ENCODE data around the gene PCAT6.

The PCAT6 gene

DNA sequence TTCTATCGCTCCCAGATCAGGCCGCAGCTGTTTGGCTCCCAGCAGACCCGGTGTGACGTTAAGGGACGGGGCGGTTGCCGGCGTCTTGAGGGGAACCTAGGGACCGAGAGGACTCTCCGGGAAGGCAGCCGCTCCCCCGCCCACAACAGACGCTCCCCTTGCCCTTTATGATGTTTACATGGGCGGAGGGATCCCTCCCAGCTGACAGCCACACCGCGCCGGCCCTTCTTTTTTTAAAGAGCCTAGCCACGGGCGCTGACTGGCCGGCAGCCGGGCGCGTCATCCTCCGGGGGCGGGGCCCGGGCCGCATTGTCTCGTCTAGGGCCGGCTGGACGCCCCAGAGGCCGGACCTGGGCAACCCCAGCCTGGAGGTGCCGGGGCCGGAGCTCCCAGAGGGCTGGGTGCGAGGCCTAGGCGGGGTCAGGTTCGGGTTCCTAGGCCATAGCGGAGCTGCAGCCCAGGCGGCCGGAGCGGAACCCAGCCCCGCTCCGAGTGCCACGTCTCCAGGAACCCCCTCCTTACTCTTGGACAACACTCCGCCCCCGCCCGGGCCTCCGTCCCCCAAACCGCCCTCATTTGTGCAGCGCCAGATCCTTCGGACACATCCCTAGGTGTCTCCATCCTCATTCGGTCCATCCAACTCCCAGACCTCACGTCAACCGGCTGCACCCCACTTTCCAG is at the start of gene PCAT6:
Gene PCAT6, plus strand, starts transcription at position 340 of the 681 bp plus-strand sequence.
- no peak for TF ChIP-seq CTCF (IDR thresholded peaks at IDR 0.05; ENCODE audit: low read depth, low read length, missing control alignments)
- H3K4me3 ChIP-seq (replicated peaks; ENCODE audit: low read depth, low read length), result peak within 1 kb of the TSS; percentile 60
- DNase-seq (ENCODE audit: extremely low read depth, low read depth), result peak; percentile 61

DNA sequence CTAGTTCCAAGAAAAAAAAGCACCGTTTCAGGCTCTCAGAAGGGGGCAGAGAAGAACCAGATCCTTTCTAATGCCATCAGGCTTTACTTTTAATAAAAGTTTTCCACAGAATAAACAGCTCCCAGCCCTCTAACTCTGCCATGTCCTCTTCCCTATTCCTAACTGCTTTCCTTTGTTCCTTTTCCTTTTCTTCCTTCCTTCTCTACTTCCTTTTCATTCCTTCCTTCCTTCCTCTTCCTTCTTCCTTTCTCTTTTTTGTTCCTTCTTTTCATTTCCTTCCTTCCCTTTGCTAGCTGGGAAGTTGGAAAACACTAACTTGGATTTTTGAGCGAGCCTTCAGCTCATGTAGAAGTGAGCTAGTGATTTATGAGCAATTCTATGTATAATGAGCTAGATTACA is 48.7 kb upstream of the PCAT6 start:
- no peak for DNase-seq (ENCODE audit: extremely low read depth, low read depth)
- no peak overlapping the region for H3K4me3 ChIP-seq (replicated peaks; ENCODE audit: low read depth, low read length)
- TF ChIP-seq CTCF (IDR thresholded peaks at IDR 0.05; ENCODE audit: low read depth, low read length, missing control alignments), result no peak

DNA sequence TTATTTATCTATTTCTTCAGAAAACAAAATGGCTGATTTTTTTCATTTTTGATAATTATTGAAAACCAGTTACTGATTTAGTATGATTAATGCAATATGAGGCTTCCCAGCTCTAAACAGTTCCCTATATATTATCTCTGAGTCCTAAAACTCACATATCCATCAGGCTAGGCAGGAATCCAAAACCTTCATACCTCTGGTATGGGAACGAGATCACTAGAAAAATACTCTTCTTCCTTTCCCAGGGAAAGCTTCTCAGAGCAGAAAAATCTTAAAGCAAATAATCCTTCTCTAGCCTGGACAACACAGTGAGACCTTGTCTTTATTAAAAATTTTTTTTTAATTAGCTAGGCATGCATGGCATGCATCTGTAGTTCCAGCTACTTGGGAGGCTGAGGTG is 45.0 kb upstream of the PCAT6 start:
- H3K4me3 ChIP-seq (replicated peaks; ENCODE audit: low read depth, low read length), result no peak overlapping the region
- no peak for TF ChIP-seq CTCF (IDR thresholded peaks at IDR 0.05; ENCODE audit: low read depth, low read length, missing control alignments)
- DNase-seq (ENCODE audit: extremely low read depth, low read depth), result no peak

DNA sequence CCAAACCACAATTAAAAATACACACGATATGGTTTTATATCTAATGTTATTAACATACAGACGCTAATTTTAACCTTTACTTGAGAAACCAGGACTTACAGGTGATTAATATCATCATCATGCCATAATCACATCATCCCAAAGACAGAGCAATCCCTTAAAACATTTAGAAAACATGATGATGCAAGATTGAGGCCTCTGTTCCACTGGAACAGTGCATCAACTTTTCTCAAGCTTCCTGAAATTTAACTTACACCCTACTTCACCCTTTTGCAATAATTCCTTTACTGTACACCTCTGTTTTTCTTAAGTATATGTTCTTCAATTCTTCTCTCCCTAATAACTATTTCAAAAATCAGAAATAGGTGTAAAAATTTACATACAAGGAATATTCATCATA is 40.6 kb upstream of the PCAT6 start:
- DNase-seq (ENCODE audit: extremely low read depth, low read depth), result no peak
- no peak overlapping the region for H3K4me3 ChIP-seq (replicated peaks; ENCODE audit: low read depth, low read length)
- no peak for TF ChIP-seq CTCF (IDR thresholded peaks at IDR 0.05; ENCODE audit: low read depth, low read length, missing control alignments)

DNA sequence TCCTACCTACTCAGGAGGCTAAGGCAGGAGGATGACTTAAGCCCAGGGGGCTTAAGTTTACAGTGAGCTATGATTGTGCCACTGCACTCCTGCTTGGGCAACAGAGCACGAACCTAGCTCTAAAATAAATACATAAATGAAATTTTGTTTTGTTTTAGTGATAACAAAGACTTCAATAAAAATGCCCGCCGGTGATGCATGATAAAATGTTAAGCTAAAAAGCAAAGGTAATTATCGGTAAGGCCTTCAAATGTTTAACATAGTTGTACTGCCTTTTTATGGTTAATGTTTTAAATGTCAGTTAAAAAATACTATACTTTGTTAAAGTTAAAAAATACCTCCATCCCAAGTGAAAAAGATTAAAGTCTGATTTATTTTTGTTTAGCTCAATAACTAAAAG is 29.6 kb upstream of the PCAT6 start:
- H3K4me3 ChIP-seq (replicated peaks; ENCODE audit: low read depth, low read length), result no peak overlapping the region
- no peak for TF ChIP-seq CTCF (IDR thresholded peaks at IDR 0.05; ENCODE audit: low read depth, low read length, missing control alignments)
- no peak for DNase-seq (ENCODE audit: extremely low read depth, low read depth)

DNA sequence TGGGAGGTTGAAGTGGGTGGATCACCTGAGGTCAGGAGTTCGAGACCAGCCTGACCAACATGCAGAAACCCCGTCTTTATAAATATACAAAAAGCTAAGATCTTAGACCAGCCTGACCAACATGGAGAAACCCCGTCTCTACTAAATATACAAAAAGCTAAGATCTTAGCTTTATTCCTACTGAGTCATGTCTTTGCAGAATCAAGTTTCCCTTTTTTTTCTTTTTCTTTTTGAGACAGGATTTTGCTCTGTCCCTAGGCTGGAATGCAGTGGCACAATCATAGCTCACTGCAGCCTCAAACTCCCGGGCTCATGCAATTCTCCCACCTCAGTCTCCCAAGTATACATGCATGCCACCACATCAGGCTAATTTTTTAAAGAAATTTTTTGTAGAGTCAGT is 23.9 kb upstream of the PCAT6 start:
- DNase-seq (ENCODE audit: extremely low read depth, low read depth), result no peak
- no peak overlapping the region for H3K4me3 ChIP-seq (replicated peaks; ENCODE audit: low read depth, low read length)
- TF ChIP-seq CTCF (IDR thresholded peaks at IDR 0.05; ENCODE audit: low read depth, low read length, missing control alignments), result no peak

- H3K4me3 ChIP-seq (replicated peaks; ENCODE audit: low read depth, low read length), result no peak overlapping the region
- no peak for TF ChIP-seq CTCF (IDR thresholded peaks at IDR 0.05; ENCODE audit: low read depth, low read length, missing control alignments)
- no peak for DNase-seq (ENCODE audit: extremely low read depth, low read depth)
Observed at GRCh38 chr1:202788800-202789199, 22.0 kb upstream of the PCAT6 start.
